GM13976 (cell line): ENCODE measurements around the gene BRMS1.

Source experiments
- DNase-seq: peaks from one replicate; pipeline ENCODE4 v3.0.0; 2012; ENCODE audit warnings: low spot score
- CTCF ChIP-seq: IDR thresholded peaks from 2 replicates; pipeline ENCODE4 v1.5.1; 2012; ENCODE audit warnings: borderline replicate concordance, mild to moderate bottlenecking; ENCODE audit not compliant: insufficient read depth; ENCODE audit errors: extremely low read depth, missing control alignments, control extremely low read depth
- in situ Hi-C: fragments of 300-500 bp; cut with MboI; formaldehyde crosslinking; loops from one replicate; pipeline ENCODE4 v1.12.0; 2022; ENCODE audit warnings: low sequenced_read_pairs, mixed read lengths, inconsistent platforms; ENCODE audit not compliant: unreplicated experiment

Gene BRMS1

GRCh38 chr11:66365711-66366619 lies 21.1 kb upstream of the BRMS1 start:
- peak; percentile 22 for DNase-seq
- no peak for TF ChIP-seq CTCF
- in situ Hi-C loops: no loop called here

- DNase-seq: peak; percentile 10
- no peak for TF ChIP-seq CTCF
- in situ Hi-C loops: no loop called here
Observed at GRCh38 chr11:66365166-66365565, 20.3 kb upstream of the BRMS1 start.

GRCh38 chr11:66363805-66364535 lies 19.1 kb upstream of the BRMS1 start:
- in situ Hi-C loops: no loop called here
- TF ChIP-seq CTCF: peak; percentile 81
- DNase-seq: peak; percentile 87

GRCh38 chr11:66363187-66363601 lies 18.3 kb upstream of the BRMS1 start:
- TF ChIP-seq CTCF: no peak
- DNase-seq: no peak
- in situ Hi-C loops: no loop called here

- no peak for TF ChIP-seq CTCF
- in situ Hi-C loops: no loop called here
- no peak for DNase-seq
Observed at GRCh38 chr11:66362481-66363147, 17.7 kb upstream of the BRMS1 start.

- in situ Hi-C loops: no loop called here
- no peak for DNase-seq
- no peak for TF ChIP-seq CTCF
Observed at GRCh38 chr11:66361502-66361941, 16.6 kb upstream of the BRMS1 start.
